Colonic mucosa (tissue), 4 donors: ENCODE results near the gene ZNF235. TPM values are rescaled to one million over a fixed set of nuclear protein-coding genes. Genes with fewer than 3 reads are reported as not detected.
A peak's percentile ranks its signal among the peaks of the same experiment; 100 is the strongest.

Experiments used
- DNase-seq: peaks from one replicate; pipeline ENCODE4 v3.0.0-alpha.2; 2020
- H3K27ac ChIP-seq: fragments of 200-600 bp; one replicate; pipeline ENCODE4 v1.8.0; 2021
- H3K27me3 ChIP-seq: fragments of 200-600 bp; one replicate; pipeline ENCODE4 v1.8.0; 2021
- H3K36me3 ChIP-seq: fragments of 200-600 bp; one replicate; pipeline ENCODE4 v1.8.0; 2021
- H3K4me1 ChIP-seq: fragments of 200-600 bp; one replicate; pipeline ENCODE4 v1.8.0; 2021; ENCODE audit warnings: mild to moderate bottlenecking
- H3K4me3 ChIP-seq: fragments of 200-600 bp; one replicate; pipeline ENCODE4 v1.8.0; 2021
- H3K9ac ChIP-seq, 2 donors: one replicate each; pipeline ENCODE4 v1.7.0; 2013; ENCODE audit warnings: control low read depth in 2 of 2, low read depth in 2 of 2, low read length in 2 of 2
- H3K9me3 ChIP-seq: fragments of 200-600 bp; one replicate; pipeline ENCODE4 v1.8.0; 2021
- CTCF ChIP-seq: fragments of 200-600 bp; IDR thresholded peaks from one replicate; pipeline ENCODE4 v1.8.0; 2022; ENCODE audit warnings: antibody characterized with exemption, mild to moderate bottlenecking
- intact Hi-C: fragments of 100-400 bp; cut with DNase I; formaldehyde crosslinking; loops from one replicate; pipeline ENCODE4 v1.14.1; 2022
- total RNA-seq, 2 donors: library from RNA; stranded (reverse); fragmentation: NEBNext Ultra II Directional in 1 of 2; extraction: Animal tissue kit (Norgen Biotek cat#: 25700) in 1 of 2; gene quantifications; one replicate each; pipeline ENCODE4 v1.2.1, GENCODE V29; 2021
- donor health status: healthy.
- donor health status: DM: no; HTN: no; CAD: no.
- donor health status: DM: no; HTN: no; CAD: no.

The ZNF235 gene
- total RNA-seq, 2 donors from 2014 or later: 3.1 to 5.4 TPM

- no peaks in the 10 kb centered on the region for H3K9me3 ChIP-seq
- no peaks in the 10 kb centered on the region for H3K27me3 ChIP-seq
- TF ChIP-seq CTCF: no peak
- H3K36me3 ChIP-seq: no peaks in the 10 kb centered on the region
- H3K4me1 ChIP-seq: no peaks in the 10 kb centered on the region
- DNase-seq: no peak
- intact Hi-C loops: loop anchor here (5.0 kb wide), 1 partner anchor 98 kb away; no protein-coding TSS in a partner anchor
- peak overlapping the region; percentile 73 for H3K4me3 ChIP-seq
- no peak overlapping the region for H3K9ac ChIP-seq
- H3K27ac ChIP-seq: no peak overlapping the region
Measured at GRCh38 chr19:44305457-44305856, 632 bp upstream of the ZNF235 start.

GRCh38 chr19:44303976-44304568 lies 753 bp downstream of the ZNF235 start:
- H3K4me1 ChIP-seq: no peaks in the 10 kb centered on the region
- H3K27ac ChIP-seq: peak overlapping the region; percentile 56
- intact Hi-C loops: no loop called here
- H3K9me3 ChIP-seq: no peaks in the 10 kb centered on the region
- no peak for TF ChIP-seq CTCF
- H3K36me3 ChIP-seq: no peaks in the 10 kb centered on the region
- DNase-seq: peak; percentile 23
- no peaks in the 10 kb centered on the region for H3K27me3 ChIP-seq
- peak overlapping the region; percentile 63 to 91 for H3K9ac ChIP-seq
- peak overlapping the region; percentile 73 for H3K4me3 ChIP-seq

- Histone ChIP-seq H3K4me1 (no peaks in the 10 kb centered on the region), H3K36me3 (no peaks in the 10 kb centered on the region), H3K9me3 (no peaks in the 10 kb centered on the region), H3K27ac (no peak overlapping the region), H3K27me3 (no peaks in the 10 kb centered on the region), H3K9ac (peak overlapping the region in 1 of 2 donors; percentile 19), H3K4me3 (no peak overlapping the region)
- TF ChIP-seq CTCF: no peak
- DNase-seq: no peak
- intact Hi-C loops: no loop called here
Measured at GRCh38 chr19:44303320-44303719, 1.5 kb downstream of the ZNF235 start.

GRCh38 chr19:44284968-44285367 lies 19.9 kb downstream of the ZNF235 start:
- intact Hi-C loops: no loop called here

GRCh38 chr19:44282846-44283245 lies 22.0 kb downstream of the ZNF235 start:
- Histone ChIP-seq H3K27me3 (no peaks in the 10 kb centered on the region), H3K9ac (no peak overlapping the region), H3K9me3 (no peaks in the 10 kb centered on the region), H3K27ac (no peak overlapping the region), H3K4me1 (no peaks in the 10 kb centered on the region), H3K4me3 (no peak overlapping the region), H3K36me3 (peaks cover 2% of the 10 kb centered on the region)
- intact Hi-C loops: no loop called here
- no peak for TF ChIP-seq CTCF
- no peak for DNase-seq

More at GRCh38 chr19:44284968-44285367, 19.9 kb downstream of the ZNF235 start:
- H3K9me3 ChIP-seq: no peaks in the 10 kb centered on the region
- no peak overlapping the region for H3K4me3 ChIP-seq
- TF ChIP-seq CTCF: no peak
- DNase-seq: no peak
- H3K36me3 ChIP-seq: peaks cover 17% of the 10 kb centered on the region
- no peak overlapping the region for H3K27ac ChIP-seq
- no peak overlapping the region for H3K9ac ChIP-seq
- H3K27me3 ChIP-seq: no peaks in the 10 kb centered on the region
- H3K4me1 ChIP-seq: no peaks in the 10 kb centered on the region
